Measurements from ENCODE around the gene CAMTA1. TPM values are rescaled to one million over a fixed set of nuclear protein-coding genes. Genes with fewer than 3 reads are reported as not detected.
A peak's percentile ranks its signal among the peaks of the same experiment; 100 is the strongest.

The CAMTA1 gene
- polyA plus RNA-seq, 2 donors, result 61.1 to 75.0 TPM

DNA sequence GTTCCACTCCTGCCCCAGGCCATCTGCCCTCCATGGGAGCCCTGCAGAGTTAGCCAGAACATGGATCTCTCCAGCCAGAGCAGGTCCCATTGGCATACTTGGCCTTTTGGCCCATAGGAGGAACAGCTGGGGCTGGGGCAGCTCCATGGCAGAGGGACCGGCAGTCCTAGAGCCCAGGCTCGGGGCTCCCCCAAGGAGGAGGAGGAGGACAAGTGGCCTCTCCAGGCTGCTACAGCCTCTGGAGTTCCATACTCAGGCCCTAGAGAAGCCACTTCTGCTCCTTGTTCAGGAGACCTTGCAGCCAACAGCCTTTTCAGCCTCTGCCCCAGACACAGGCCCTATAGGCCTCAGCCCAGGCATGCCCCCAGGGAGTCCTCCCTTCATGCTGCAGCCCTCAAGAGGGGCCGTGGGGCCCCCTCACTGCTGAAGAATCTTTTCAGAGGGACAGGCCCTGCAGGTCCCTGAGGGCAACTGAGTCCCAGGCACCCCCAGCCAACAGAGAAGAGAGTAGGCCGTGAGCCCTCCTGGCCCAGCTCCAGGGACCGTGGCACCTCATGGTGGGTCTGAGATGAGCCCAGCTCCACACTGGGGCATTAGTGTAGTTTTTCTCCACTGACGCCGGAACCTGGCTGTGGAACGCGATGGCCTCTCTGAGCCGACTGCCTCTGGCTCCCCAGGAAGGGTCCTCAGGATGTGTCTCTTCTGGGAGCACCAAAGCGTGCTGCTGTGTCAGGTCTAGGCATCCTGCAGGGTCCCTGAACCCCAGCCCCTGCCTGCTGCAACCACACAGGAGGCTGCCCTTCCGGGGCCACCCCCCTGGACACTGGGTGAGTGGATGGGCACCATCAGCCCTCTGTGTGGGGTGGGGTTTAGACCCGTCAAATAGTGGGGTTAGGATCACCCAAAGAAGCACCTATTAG, 688.2 kb downstream of the CAMTA1 start:
- H3K4me3 ChIP-seq (ENCODE audit: low read depth in 1 of 2, low read length in 2 of 2), result no peak overlapping the region
- 91 to 93% methylated on average over 13 of the region's 13 CpGs for WGBS, 2 donors
- no peaks in the 10 kb centered on the region for H3K9me3 ChIP-seq (ENCODE audit: control insufficient read depth in 2 of 2, insufficient read depth in 1 of 2, low read depth in 1 of 2, low read length in 1 of 2)
- no peak overlapping the region for H3K27ac ChIP-seq (ENCODE audit: low read depth in 2 of 2, low read length in 1 of 2)
- H3K27me3 ChIP-seq (ENCODE audit: control insufficient read depth in 1 of 2, insufficient read depth in 2 of 2, low read length in 2 of 2), result no peaks in the 10 kb centered on the region
- H3K4me1 ChIP-seq (ENCODE audit: control insufficient read depth in 2 of 2, insufficient read depth in 2 of 2, low read length in 1 of 2), result peaks cover 0 to 23% of the 10 kb centered on the region in 2 donors
- H3K36me3 ChIP-seq (ENCODE audit: control insufficient read depth in 2 of 2, insufficient read depth in 2 of 2, low read length in 1 of 2), result no peaks in the 10 kb centered on the region

DNA sequence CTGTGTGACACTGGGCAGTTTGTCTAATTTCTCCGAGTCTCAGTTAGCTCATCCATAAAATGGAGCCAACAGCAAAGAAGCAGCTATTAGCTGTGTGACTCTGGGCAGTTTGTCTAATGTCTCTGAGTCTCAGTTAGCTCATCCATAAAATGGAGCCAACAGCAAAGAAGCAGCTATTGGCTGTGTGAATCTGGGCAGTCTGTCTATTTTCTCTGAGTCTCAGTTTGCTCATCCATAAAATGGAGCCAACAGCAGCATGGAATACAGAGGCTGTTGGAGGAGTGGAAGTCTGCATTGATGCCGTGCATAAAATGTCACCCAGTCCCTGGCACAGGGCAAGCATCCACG, 688.9 kb downstream of the CAMTA1 start:
- WGBS, 2 donors, result 82 to 92% methylated on average over 3 of the region's 3 CpGs
- Histone ChIP-seq H3K36me3 (ENCODE audit: control insufficient read depth in 2 of 2, insufficient read depth in 2 of 2, low read length in 1 of 2) (no peaks in the 10 kb centered on the region), H3K27ac (ENCODE audit: low read depth in 2 of 2, low read length in 1 of 2) (no peak overlapping the region), H3K27me3 (ENCODE audit: control insufficient read depth in 1 of 2, insufficient read depth in 2 of 2, low read length in 2 of 2) (no peaks in the 10 kb centered on the region), H3K9me3 (ENCODE audit: control insufficient read depth in 2 of 2, insufficient read depth in 1 of 2, low read depth in 1 of 2, low read length in 1 of 2) (no peaks in the 10 kb centered on the region), H3K4me1 (ENCODE audit: control insufficient read depth in 2 of 2, insufficient read depth in 2 of 2, low read length in 1 of 2) (peaks cover under 1 to 22% of the 10 kb centered on the region in 2 donors), H3K4me3 (ENCODE audit: low read depth in 1 of 2, low read length in 2 of 2) (no peak overlapping the region)

DNA sequence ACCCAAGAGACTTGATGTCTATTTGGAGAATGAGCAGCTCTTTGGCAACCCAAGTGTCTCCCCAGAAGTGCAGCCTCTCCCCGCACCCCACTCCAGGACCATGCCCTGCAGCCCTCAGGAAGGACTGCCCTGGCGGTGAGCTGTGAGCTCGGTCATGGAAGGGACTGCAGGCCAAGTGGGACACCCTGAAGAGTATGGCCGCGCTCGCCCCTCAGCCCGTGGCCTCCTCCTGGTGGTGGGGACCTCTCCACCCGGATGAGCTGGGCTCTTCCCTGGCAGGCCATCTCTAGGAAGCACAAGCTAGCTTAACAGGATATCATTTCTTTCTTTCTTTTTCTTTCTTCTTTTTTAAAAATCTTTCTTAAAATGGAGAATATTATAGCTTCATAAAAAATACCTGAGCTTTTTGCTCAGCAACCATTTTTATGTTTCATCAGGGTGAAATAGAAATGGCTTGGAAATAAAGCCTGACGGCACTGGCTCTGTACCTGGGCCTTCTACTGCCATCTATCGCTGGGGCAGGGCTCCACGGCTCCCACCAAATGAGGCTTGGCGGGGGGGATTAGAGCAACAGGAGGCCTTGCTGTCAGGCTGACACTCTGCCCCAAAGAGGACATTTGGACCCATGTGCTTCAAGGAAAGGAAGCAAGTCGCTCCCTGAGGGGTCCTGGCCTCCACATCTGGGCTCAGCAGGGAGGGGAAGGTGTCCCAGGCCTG, 689.7 kb downstream of the CAMTA1 start:
- no peaks in the 10 kb centered on the region for H3K9me3 ChIP-seq (ENCODE audit: control insufficient read depth in 2 of 2, insufficient read depth in 1 of 2, low read depth in 1 of 2, low read length in 1 of 2)
- no peak overlapping the region for H3K27ac ChIP-seq (ENCODE audit: low read depth in 2 of 2, low read length in 1 of 2)
- no peak overlapping the region for H3K4me3 ChIP-seq (ENCODE audit: low read depth in 1 of 2, low read length in 2 of 2)
- 89 to 92% methylated on average over 13 of the region's 13 CpGs for WGBS, 2 donors
- no peaks in the 10 kb centered on the region for H3K36me3 ChIP-seq (ENCODE audit: control insufficient read depth in 2 of 2, insufficient read depth in 2 of 2, low read length in 1 of 2)
- H3K4me1 ChIP-seq (ENCODE audit: control insufficient read depth in 2 of 2, insufficient read depth in 2 of 2, low read length in 1 of 2), result peaks cover 2 to 18% of the 10 kb centered on the region in 2 donors
- H3K27me3 ChIP-seq (ENCODE audit: control insufficient read depth in 1 of 2, insufficient read depth in 2 of 2, low read length in 2 of 2), result no peaks in the 10 kb centered on the region

DNA sequence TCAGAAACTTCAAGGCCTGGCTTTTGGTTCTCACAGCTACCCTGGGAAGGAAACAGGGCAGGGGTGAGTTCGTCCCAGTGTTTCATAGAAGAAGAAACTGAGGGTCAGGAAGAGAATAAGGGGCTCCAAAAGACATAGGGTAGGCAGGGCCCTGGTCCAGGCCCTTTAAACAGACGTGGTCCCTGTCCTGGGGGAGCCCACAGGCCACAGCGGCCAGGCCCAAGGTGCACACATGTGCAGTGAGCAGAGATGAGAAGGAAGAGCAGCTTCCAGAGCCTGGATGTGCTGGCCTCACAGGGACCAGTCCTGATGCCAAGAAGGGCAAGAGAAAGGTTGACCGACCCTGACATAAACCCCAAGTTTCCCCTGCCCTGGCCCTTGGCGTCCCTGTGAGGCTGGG, 690.4 kb downstream of the CAMTA1 start:
- Histone ChIP-seq H3K9me3 (ENCODE audit: control insufficient read depth in 2 of 2, insufficient read depth in 1 of 2, low read depth in 1 of 2, low read length in 1 of 2) (no peaks in the 10 kb centered on the region), H3K27ac (ENCODE audit: low read depth in 2 of 2, low read length in 1 of 2) (no peak overlapping the region), H3K4me1 (ENCODE audit: control insufficient read depth in 2 of 2, insufficient read depth in 2 of 2, low read length in 1 of 2) (peaks cover 2 to 17% of the 10 kb centered on the region in 2 donors), H3K27me3 (ENCODE audit: control insufficient read depth in 1 of 2, insufficient read depth in 2 of 2, low read length in 2 of 2) (no peaks in the 10 kb centered on the region), H3K4me3 (ENCODE audit: low read depth in 1 of 2, low read length in 2 of 2) (no peak overlapping the region), H3K36me3 (ENCODE audit: control insufficient read depth in 2 of 2, insufficient read depth in 2 of 2, low read length in 1 of 2) (no peaks in the 10 kb centered on the region)
- 84 to 87% methylated on average over 5 of the region's 5 CpGs for WGBS, 2 donors

DNA sequence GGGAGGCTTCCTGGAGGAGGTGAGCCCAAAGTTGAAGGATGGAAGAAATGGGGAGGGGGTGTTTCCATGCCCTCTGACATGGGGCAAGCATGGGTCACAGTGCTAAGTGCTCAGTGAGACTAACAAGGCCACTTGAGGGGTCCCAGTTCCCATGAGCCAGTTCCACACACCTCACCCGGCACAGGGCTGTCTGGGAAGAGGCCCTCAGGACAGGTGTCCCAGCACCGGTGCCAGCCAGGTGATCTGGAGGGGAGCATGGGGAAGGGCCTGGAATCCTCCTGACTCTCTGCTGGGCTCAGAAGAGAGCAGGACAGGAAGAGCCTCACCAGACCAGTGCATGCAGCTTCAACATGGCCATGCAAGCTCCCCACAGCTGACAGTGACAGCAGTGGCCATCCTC, 691.1 kb downstream of the CAMTA1 start:
- Histone ChIP-seq H3K36me3 (ENCODE audit: control insufficient read depth in 2 of 2, insufficient read depth in 2 of 2, low read length in 1 of 2) (no peaks in the 10 kb centered on the region), H3K4me1 (ENCODE audit: control insufficient read depth in 2 of 2, insufficient read depth in 2 of 2, low read length in 1 of 2) (peaks cover 2 to 11% of the 10 kb centered on the region in 2 donors), H3K9me3 (ENCODE audit: control insufficient read depth in 2 of 2, insufficient read depth in 1 of 2, low read depth in 1 of 2, low read length in 1 of 2) (no peaks in the 10 kb centered on the region), H3K27ac (ENCODE audit: low read depth in 2 of 2, low read length in 1 of 2) (no peak overlapping the region), H3K4me3 (ENCODE audit: low read depth in 1 of 2, low read length in 2 of 2) (no peak overlapping the region), H3K27me3 (ENCODE audit: control insufficient read depth in 1 of 2, insufficient read depth in 2 of 2, low read length in 2 of 2) (no peaks in the 10 kb centered on the region)
- WGBS, 2 donors, result 83 to 89% methylated on average over 2 of the region's 2 CpGs

DNA sequence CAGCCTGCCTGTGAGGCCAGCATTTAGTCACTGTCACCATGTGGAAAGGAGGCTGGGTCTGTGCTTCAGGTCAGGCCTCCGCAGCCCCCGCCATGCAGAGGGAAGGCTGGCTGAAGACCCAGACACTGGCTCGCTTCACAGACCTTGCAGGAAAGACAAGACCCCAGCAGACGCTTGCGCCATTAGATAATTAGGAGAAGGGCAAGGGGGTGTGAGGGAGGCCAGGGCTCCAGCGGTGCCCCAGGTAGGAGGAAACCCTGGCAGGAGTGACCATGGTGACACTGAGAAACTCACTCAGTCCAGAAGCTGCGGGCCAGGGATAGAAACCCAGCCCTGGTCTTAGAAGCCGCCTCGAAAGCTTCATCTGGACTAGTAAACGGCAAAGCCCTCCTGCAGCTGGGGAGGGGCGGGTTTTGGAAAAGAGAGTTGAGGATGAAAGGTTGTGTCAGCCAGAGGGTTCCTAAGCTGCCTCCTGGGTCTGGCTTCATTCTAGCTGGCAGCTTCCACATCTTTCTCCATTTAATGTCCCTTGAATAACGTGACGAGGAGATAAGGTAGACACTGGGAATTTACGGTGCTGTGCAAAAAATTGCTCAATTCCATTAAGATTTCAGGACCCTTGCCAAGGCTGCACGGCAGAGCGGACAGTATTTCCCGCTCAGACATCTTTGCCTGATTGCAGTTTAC, 691.8 kb downstream of the CAMTA1 start:
- WGBS, 2 donors, result 84 to 85% methylated on average over 17 of the region's 17 CpGs
- Histone ChIP-seq H3K36me3 (ENCODE audit: control insufficient read depth in 2 of 2, insufficient read depth in 2 of 2, low read length in 1 of 2) (no peaks in the 10 kb centered on the region), H3K4me1 (ENCODE audit: control insufficient read depth in 2 of 2, insufficient read depth in 2 of 2, low read length in 1 of 2) (peaks cover 2 to 5% of the 10 kb centered on the region in 2 donors), H3K4me3 (ENCODE audit: low read depth in 1 of 2, low read length in 2 of 2) (no peak overlapping the region), H3K27ac (ENCODE audit: low read depth in 2 of 2, low read length in 1 of 2) (no peak overlapping the region), H3K27me3 (ENCODE audit: control insufficient read depth in 1 of 2, insufficient read depth in 2 of 2, low read length in 2 of 2) (no peaks in the 10 kb centered on the region), H3K9me3 (ENCODE audit: control insufficient read depth in 2 of 2, insufficient read depth in 1 of 2, low read depth in 1 of 2, low read length in 1 of 2) (no peaks in the 10 kb centered on the region)

DNA sequence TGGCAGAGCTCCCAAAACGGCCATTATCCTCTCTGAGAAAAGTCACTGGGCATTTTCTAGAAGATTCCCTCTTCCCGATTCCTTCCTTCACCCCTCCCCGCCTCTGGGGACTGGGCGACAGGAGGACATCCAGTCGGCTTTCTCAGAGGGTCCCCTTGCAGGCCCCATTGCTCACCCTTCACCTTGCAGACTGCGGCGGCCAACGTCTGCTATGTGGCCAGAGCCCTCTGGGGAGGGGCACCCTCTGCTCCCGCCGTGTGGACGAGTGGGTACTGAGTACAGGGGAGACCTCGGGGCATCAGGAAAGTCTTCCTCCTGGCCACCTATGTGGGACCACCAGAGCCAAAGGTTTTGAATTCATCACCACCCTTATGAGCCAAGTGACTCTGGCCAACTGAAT, 692.3 kb downstream of the CAMTA1 start:
- Histone ChIP-seq H3K27me3 (ENCODE audit: control insufficient read depth in 1 of 2, insufficient read depth in 2 of 2, low read length in 2 of 2) (no peaks in the 10 kb centered on the region), H3K4me3 (ENCODE audit: low read depth in 1 of 2, low read length in 2 of 2) (no peak overlapping the region), H3K9me3 (ENCODE audit: control insufficient read depth in 2 of 2, insufficient read depth in 1 of 2, low read depth in 1 of 2, low read length in 1 of 2) (no peaks in the 10 kb centered on the region), H3K27ac (ENCODE audit: low read depth in 2 of 2, low read length in 1 of 2) (no peak overlapping the region), H3K36me3 (ENCODE audit: control insufficient read depth in 2 of 2, insufficient read depth in 2 of 2, low read length in 1 of 2) (no peaks in the 10 kb centered on the region), H3K4me1 (ENCODE audit: control insufficient read depth in 2 of 2, insufficient read depth in 2 of 2, low read length in 1 of 2) (peaks cover 2% of the 10 kb centered on the region in 2 donors)
- 81 to 86% methylated on average over 12 of the region's 12 CpGs for WGBS, 2 donors

DNA sequence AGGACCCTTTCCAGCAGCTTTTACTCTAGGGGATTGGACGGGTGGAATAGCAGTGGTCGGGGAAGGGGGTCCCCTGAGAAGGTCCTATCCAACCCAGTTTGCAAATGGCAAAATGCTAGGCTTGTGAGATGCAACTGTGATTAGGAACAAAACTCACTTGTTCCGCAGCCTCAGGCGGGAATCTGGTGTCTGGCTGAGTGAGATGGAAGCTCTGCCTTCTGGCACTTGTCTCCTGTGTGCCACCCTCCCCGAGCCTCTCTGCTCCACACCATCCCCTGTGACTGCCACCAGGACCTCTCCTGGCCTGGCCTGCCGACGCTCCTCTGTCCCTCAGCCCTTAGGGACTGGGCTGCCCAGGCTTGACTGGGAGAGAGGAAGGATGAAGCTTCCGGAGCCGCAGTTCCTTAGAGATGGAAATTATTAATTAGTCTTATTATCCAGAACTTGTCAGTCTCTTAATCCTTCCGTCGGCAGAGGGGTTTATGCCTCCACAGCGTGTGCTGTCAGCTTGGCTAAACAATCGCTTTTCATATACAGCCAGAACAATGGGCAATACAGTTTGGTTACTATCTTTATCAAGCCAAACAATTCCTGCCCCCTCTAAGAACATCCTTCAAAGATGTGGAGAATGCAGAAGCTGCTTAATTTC, 693.0 kb downstream of the CAMTA1 start:
- Histone ChIP-seq H3K36me3 (ENCODE audit: control insufficient read depth in 2 of 2, insufficient read depth in 2 of 2, low read length in 1 of 2) (no peaks in the 10 kb centered on the region), H3K4me3 (ENCODE audit: low read depth in 1 of 2, low read length in 2 of 2) (no peak overlapping the region), H3K27ac (ENCODE audit: low read depth in 2 of 2, low read length in 1 of 2) (peak overlapping the region in 1 of 2 donors; percentile 32), H3K27me3 (ENCODE audit: control insufficient read depth in 1 of 2, insufficient read depth in 2 of 2, low read length in 2 of 2) (no peaks in the 10 kb centered on the region), H3K4me1 (ENCODE audit: control insufficient read depth in 2 of 2, insufficient read depth in 2 of 2, low read length in 1 of 2) (peaks cover 2% of the 10 kb centered on the region in 2 donors), H3K9me3 (ENCODE audit: control insufficient read depth in 2 of 2, insufficient read depth in 1 of 2, low read depth in 1 of 2, low read length in 1 of 2) (no peaks in the 10 kb centered on the region)
- 29 to 40% methylated on average over 13 of the region's 13 CpGs for WGBS, 2 donors

DNA sequence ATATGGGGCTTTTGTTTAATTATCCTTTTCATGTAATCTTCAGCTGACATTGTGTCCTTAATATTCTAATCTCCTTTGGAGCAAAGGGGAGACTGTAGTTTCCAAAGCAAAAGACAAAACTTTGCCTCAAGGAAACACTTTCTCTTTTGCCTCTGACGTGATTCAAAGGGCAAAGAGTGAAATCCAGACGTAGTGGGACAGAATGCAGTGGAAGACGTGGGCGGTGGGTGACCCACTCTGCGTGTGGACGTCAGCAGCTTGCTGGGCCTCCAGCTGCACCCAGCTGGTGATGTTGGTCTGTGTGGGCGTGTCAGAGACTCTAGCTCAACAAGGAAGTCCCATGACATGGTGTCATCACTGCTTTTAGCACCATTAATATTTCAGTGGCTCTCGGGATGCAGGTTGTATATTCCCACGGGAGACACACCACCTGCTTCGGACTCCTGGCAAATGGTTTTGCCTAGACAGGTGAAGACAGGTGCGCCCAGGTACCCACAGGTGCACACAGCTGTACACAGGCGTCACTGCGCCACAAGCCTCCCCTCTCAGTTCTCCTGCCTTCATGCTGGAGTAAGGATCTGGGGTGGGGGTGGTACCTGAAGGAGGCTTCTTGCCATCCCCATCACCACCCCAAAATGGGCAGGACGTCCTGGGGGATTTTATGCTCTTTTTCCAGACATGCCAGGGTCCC, 693.7 kb downstream of the CAMTA1 start:
- H3K4me3 ChIP-seq (ENCODE audit: low read depth in 1 of 2, low read length in 2 of 2), result no peak overlapping the region
- no peaks in the 10 kb centered on the region for H3K36me3 ChIP-seq (ENCODE audit: control insufficient read depth in 2 of 2, insufficient read depth in 2 of 2, low read length in 1 of 2)
- no peaks in the 10 kb centered on the region for H3K9me3 ChIP-seq (ENCODE audit: control insufficient read depth in 2 of 2, insufficient read depth in 1 of 2, low read depth in 1 of 2, low read length in 1 of 2)
- no peaks in the 10 kb centered on the region for H3K27me3 ChIP-seq (ENCODE audit: control insufficient read depth in 1 of 2, insufficient read depth in 2 of 2, low read length in 2 of 2)
- peaks cover 2% of the 10 kb centered on the region in 2 donors for H3K4me1 ChIP-seq (ENCODE audit: control insufficient read depth in 2 of 2, insufficient read depth in 2 of 2, low read length in 1 of 2)
- WGBS, 2 donors, result 35 to 37% methylated on average over 14 of the region's 14 CpGs
- no peak overlapping the region for H3K27ac ChIP-seq (ENCODE audit: low read depth in 2 of 2, low read length in 1 of 2)
